Mucosa of descending colon (tissue), 3 donors: ENCODE data around the gene INTS14. TPM values are rescaled to one million over a fixed set of nuclear protein-coding genes. Genes with fewer than 3 reads are reported as not detected.

Experiments
- ATAC-seq: fragments of 200-7000 bp; cut with Tn5 transposase; one replicate; pipeline ENCODE4 v1.9.1; 2020; ENCODE audit warnings: mild to moderate bottlenecking, moderate library complexity
- DNase-seq, 3 donors: peaks; one replicate each; pipeline ENCODE4 v3.0.0-alpha.2; 2020
- H3K36me3 ChIP-seq: fragments of 200-600 bp; one replicate; pipeline ENCODE4 v1.8.0; 2021; ENCODE audit warnings: low read depth, mild to moderate bottlenecking
- H3K4me1 ChIP-seq: fragments of 200-600 bp; one replicate; pipeline ENCODE4 v1.8.0; 2021; ENCODE audit warnings: low read depth, mild to moderate bottlenecking
- H3K4me3 ChIP-seq: fragments of 200-600 bp; one replicate; pipeline ENCODE4 v1.8.0; 2021; ENCODE audit warnings: mild to moderate bottlenecking
- H3K9me3 ChIP-seq: fragments of 200-600 bp; one replicate; pipeline ENCODE4 v1.8.0; 2021; ENCODE audit warnings: mild to moderate bottlenecking
- intact Hi-C, 2 donors: fragments of 100-400 bp; cut with DNase I in 1 of 2; cut with micrococcal nuclease in 1 of 2; formaldehyde crosslinking; loops; one replicate each; pipeline versions ENCODE4 v1.11.0 to v1.11.1; 2022; cut with DNase I, micrococcal nuclease
- total RNA-seq, 3 donors: library from RNA; stranded (reverse); fragmentation: NEBNext Ultra II Directional in 2 of 3; extraction: Animal tissue kit (Norgen Biotek cat#: 25700) in 2 of 3; gene quantifications; one replicate each; pipeline versions ENCODE4 v1.2.1 to v1.2.4, GENCODE V29; 2021 to 2023
- TF ChIP-seq, protein P1 (sequence below): fragments of 200-600 bp; IDR thresholded peaks from one replicate; pipeline ENCODE4 v1.8.0; 2022; ENCODE audit warnings: antibody characterized with exemption, mild to moderate bottlenecking
- donor health status: DM: no; HTN: no; CAD: no; lungs with moderate emphysema.
- donor health status: DM: no; HTN: no; CAD: no.
- donor health status: DM: no; HTN: yes; CAD: no.

The INTS14 gene
- total RNA-seq, 3 donors from 2014 or later = 30.1 to 37.5 (median 31.9) TPM

DNA sequence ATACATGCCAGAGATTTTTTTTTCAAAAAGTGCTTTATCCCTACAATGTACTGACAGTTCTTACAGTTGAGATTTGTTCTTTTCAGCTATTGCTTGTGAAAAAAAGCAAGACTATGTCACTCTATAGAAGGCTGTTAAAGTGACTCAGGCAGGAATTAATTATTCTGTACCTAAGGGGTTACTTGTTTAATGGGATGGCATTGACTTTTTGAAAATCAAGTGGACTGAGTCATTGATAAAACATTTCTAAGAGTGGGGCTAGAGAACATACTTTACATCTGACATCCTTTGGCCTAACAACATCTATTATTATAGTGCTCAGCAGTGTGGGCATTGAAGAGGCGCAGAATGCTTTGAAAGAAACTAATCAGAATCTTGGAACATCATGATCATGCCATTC lies 34.3 kb downstream of the INTS14 start:
- Histone ChIP-seq H3K4me3 (no peak overlapping the region), H3K36me3 (no peaks in the 10 kb centered on the region), H3K9me3 (no peaks in the 10 kb centered on the region), H3K4me1 (no peaks in the 10 kb centered on the region)
- TF ChIP-seq, protein P1, sequence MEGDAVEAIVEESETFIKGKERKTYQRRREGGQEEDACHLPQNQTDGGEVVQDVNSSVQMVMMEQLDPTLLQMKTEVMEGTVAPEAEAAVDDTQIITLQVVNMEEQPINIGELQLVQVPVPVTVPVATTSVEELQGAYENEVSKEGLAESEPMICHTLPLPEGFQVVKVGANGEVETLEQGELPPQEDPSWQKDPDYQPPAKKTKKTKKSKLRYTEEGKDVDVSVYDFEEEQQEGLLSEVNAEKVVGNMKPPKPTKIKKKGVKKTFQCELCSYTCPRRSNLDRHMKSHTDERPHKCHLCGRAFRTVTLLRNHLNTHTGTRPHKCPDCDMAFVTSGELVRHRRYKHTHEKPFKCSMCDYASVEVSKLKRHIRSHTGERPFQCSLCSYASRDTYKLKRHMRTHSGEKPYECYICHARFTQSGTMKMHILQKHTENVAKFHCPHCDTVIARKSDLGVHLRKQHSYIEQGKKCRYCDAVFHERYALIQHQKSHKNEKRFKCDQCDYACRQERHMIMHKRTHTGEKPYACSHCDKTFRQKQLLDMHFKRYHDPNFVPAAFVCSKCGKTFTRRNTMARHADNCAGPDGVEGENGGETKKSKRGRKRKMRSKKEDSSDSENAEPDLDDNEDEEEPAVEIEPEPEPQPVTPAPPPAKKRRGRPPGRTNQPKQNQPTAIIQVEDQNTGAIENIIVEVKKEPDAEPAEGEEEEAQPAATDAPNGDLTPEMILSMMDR = no peak
- ATAC-seq (no peak), DNase-seq (no peak)
- intact Hi-C loops = no loop called here

GRCh38 chr15:65571971-65572370 lies 39.0 kb downstream of the INTS14 start:
- Histone ChIP-seq H3K4me1 (no peaks in the 10 kb centered on the region), H3K36me3 (no peaks in the 10 kb centered on the region), H3K9me3 (no peaks in the 10 kb centered on the region), H3K4me3 (no peak overlapping the region)
- intact Hi-C loops = no loop called here
- TF ChIP-seq, protein P1 = no peak
- ATAC-seq = no peak
- DNase-seq = no peak

GRCh38 chr15:65569728-65570127 lies 41.2 kb downstream of the INTS14 start:
- H3K4me3 ChIP-seq = no peak overlapping the region
- no peaks in the 10 kb centered on the region for H3K9me3 ChIP-seq
- H3K4me1 ChIP-seq = no peaks in the 10 kb centered on the region
- H3K36me3 ChIP-seq = no peaks in the 10 kb centered on the region
- DNase-seq (no peak), ATAC-seq (no peak)
- TF ChIP-seq, protein P1 = no peak
- intact Hi-C loops = no loop called here

DNA sequence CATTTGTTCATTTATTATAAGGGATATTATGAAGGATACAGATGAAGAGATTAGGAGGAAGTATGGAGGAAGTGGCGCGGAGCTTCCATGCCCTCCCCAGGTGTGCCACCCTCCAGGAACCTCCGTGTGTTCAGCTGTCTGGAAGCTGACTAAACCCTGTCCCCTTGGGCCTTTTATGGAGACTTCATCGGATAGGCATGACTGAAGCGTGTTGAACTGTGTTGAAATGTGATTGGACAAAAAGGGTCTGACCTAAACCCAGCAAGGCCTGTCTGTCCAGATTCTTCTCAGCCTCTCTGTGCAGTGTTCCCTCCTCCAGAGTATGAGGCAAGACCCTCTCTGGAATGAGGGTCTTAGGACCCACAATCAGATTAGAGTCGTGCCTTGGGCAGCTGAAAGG lies 49.0 kb downstream of the INTS14 start:
- no peak for DNase-seq
- no peaks in the 10 kb centered on the region for H3K36me3 ChIP-seq
- no peak overlapping the region for H3K4me3 ChIP-seq
- no peaks in the 10 kb centered on the region for H3K4me1 ChIP-seq
- TF ChIP-seq, protein P1 = no peak
- no peak for ATAC-seq
- H3K9me3 ChIP-seq = no peaks in the 10 kb centered on the region
- intact Hi-C loops = no loop called here

DNA sequence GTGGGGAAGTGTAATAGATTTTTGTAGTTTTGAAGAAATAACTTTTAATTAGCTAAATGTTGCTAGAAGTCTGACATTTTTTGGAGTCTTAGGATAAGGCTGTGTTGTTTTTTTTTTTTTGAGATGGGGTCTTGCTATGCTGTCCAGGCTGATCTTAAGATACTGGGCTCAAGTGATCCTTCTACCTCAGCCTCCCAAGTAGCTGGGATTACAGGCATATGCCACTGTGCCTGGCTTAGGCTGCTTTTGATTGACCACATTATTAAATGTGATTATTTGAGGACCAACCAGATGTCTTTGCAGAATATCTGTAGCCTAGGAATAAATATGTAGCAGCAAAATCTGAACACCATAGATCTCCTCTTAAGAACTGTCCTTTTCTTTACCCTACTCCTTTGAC lies 51.0 kb downstream of the INTS14 start:
- H3K9me3 ChIP-seq = no peaks in the 10 kb centered on the region
- ATAC-seq (no peak), DNase-seq (no peak)
- TF ChIP-seq, protein P1 = no peak
- H3K4me3 ChIP-seq = no peak overlapping the region
- intact Hi-C loops = no loop called here
- H3K36me3 ChIP-seq = no peaks in the 10 kb centered on the region
- no peaks in the 10 kb centered on the region for H3K4me1 ChIP-seq
